Kidney capillary endothelial cell (primary cell): ENCODE data around the gene OR5H15.
"Not testable (repeated sequence)": the region's sequence is repeated elsewhere in the genome, so short reads cannot be mapped to it uniquely, and the experiment has no call there.

Experiments
- DNase-seq: peaks from one replicate; pipeline ENCODE4 v3.0.0-alpha.2; 2018; ENCODE audit warnings: low spot score

The OR5H15 gene

DNA sequence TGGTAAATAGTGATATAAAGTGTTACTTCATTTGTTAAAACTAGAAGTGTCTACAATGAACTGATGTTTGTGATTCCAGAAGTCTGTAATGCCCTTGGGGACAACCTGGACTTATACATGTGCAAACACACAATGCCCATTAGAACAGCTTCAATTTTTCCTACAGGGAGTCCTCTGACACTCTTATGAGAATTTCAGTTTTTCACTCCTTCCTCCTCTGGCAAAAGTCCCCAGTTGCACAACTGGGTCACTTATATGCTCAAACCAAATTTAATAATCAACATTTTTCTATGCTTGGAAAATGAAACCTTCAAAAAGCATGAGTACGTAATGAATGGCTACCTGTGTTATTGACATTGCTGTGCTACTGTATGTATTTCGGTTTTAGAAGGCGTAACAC lies at the start of gene OR5H15:
TSS of gene OR5H15 (plus strand) at position 301 of the 400 bp plus-strand sequence. CDS start 2,004 bp downstream, outside the sequence.
- DNase-seq: no peak

DNA sequence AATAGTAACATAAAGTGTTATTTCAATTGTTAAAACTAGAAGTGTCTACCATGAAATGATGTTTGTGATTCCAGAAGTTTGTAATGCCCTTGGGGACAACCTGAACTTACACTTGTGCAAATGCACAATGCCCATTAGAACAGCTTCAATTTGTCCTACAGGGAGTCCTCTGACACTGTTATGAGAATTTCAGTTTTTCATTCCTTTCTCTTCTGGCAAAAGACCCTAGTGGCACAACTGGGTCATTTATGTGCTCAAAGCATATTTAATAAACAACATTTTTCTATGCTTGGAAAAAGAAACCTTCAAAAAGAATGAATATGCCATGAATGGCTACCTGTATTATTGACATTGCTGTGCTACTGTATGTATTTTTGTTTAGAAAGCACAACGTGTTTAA lies 36.1 kb upstream of the OR5H15 start, which contains the start of gene OR5H1:
TSS of gene OR5H1 (plus strand) at position 301 of the 400 bp plus-strand sequence. CDS start 1,977 bp downstream, outside the sequence.
- DNase-seq: no peak

DNA sequence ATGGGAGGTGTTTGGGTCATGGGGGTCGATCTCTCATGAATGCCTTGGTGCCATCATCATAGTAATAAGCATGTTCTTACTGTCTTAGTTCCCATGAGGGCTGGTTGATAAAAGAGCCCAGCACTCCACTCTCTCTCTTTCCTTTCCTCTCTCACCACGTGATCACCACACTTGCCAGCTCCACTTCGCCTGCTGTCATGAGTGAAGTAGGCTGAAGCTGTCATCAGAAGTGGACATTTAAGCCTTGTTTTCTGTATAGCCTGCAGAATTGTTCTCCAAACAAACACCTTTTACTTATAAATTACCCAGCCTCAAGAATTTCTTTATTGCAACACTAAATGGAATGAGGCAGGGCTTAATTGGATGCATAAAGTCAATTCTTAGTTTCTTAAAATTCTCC lies 29.9 kb upstream of the OR5H15 start:
- DNase-seq: no peak

DNA sequence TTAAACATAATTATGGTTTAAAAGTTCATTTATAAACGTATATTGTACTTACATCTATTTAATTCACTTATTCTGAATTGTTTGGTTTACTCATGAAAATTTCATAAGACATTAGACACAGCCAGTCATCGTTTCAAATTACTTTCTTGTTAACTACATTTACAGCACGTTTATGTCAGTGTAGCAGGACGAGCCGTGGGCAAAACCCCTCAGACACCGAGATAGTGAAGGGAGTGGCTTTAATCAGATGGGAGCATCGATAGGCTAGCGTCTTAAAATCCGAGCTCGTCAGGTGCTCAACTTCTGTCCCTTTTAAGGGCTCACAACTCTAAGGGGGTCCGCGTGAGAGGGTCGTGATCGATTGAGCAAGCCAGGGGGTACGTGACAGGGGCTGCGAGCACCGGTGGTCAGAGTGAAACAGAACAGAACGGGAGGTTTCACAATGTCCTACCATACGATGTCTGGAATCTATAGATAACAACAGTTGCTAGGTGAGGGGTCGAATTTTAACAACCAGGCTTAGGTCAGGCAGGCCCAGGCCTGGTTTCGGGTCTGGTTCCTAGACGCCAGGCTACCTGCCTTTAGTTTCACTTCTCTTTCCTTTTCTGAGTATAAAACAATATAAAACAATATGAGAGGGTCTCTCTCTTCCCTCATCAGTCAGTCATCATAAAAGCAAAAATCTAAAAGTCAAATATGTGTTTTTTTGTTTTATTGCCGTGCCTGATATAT lies 28.5 kb upstream of the OR5H15 start:
- DNase-seq: not testable (repeated sequence)

DNA sequence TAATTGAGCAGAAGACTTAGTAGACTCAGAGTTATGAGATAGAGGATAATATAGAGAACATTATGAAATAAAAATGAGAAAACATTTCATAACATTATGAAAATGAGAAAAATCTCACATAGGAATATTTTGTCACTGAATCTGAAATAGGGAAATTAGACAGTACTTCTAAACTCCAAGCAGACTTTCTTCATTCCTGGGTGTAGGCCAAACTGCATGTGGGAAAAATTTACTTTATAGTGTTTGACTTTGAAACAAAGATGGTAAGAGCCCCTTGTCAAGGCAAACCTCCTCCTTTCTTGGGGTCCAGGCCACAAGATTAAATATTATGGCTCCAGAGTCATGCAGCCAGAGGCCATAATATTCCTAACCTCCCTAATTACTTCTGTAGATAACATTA lies 26.0 kb upstream of the OR5H15 start:
- DNase-seq: no peak

- DNase-seq: no peak
These were observed 19.3 kb upstream of the OR5H15 start, which contains the start of gene OR5H14 for GRCh38 chr3:98147179-98147578. Gene OR5H14 (plus strand): TSS chr3:98147479. CDS start chr3:98149386, 1,907 bp downstream.

DNA sequence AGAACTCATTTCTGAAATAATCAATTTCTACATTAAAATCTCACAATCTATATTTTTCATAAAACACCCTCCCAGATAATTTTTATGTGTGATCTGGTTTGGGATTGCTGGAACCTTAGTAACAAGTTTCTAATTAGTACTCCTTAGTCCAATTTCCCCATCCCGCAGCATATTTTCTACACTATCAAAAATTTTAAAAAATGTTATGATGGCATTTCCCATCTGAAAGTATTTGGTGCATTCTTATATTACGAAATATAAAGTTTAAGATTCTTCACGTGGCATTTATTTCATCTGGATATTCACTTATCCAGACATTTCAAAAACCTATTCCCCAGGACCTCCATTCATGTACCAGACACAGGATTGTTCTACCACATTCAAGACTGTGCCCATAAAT lies 17.7 kb upstream of the OR5H15 start:
- no peak for DNase-seq

GRCh38 chr3:98149456-98149855 lies 17.0 kb upstream of the OR5H15 start:
- not testable (repeated sequence) for DNase-seq

GRCh38 chr3:98151241-98151640 lies 15.3 kb upstream of the OR5H15 start:
- no peak for DNase-seq

- no peak for DNase-seq
These were observed 4.6 kb downstream of the OR5H15 start for GRCh38 chr3:98171071-98171470.

DNA sequence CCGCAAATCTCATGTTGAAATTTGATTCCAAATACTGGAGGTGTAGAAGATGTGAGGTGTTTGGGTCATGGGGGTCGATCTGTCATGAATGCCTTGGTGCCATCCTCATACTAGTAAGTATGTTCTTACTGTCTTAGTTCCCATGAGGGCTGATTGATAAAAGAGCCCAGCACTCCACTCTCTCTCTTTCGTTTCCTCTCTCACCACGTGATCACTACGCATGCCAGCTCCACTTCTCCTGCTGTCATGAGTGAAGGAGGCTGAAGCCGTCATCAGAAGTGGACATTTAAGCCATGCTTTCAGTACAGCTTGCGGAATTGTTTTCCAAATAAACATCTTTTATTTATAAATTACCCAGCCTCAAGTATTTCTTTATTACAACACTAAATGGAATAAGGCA lies 6.1 kb downstream of the OR5H15 start:
- no peak for DNase-seq

DNA sequence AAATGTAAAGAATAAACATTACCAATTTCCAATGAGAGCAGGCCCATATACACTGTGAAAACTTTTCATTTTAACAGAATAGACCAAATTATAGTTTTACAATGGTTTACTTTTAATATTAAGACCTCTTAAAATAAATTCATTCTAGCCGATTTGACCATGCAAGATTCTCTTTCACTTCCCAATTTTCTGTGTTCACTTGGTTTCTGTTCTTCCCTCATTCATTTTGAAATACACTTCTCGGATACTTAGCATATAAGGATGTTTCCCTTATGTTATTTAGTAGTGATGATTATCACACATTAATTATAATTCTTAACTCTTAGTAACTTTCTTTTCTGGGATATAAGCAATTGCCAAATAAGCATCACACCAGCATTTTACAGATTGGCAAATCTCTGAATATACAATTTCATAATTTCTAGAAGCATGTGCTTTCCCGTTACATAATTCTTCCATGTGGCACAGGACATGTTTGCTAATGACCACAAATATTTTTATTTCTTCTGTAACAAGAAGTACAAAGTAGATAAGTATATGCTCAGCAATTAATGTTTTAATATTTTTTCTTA lies 13.9 kb downstream of the OR5H15 start:
- DNase-seq: no peak

DNA sequence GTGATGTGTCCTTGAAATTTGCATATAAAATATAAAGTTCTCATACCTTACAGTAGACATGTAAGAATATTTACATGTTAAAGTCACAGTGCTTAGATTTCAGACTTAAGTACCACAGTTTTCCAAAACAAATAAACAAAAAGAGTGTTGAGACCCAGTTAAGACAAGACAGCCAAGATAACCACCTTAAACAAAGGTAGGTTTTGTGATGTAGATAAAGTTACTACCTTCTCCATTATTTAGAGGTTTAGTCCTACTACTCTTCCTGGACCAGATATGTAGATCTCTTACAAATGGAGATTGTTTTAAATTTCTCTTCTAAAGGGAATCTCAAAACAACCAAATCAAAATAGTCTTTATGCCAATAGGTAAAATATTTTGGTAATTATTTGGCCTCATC lies 15.7 kb downstream of the OR5H15 start:
- no peak for DNase-seq

GRCh38 chr3:98185180-98185579 lies 18.7 kb downstream of the OR5H15 start:
- no peak for DNase-seq

DNA sequence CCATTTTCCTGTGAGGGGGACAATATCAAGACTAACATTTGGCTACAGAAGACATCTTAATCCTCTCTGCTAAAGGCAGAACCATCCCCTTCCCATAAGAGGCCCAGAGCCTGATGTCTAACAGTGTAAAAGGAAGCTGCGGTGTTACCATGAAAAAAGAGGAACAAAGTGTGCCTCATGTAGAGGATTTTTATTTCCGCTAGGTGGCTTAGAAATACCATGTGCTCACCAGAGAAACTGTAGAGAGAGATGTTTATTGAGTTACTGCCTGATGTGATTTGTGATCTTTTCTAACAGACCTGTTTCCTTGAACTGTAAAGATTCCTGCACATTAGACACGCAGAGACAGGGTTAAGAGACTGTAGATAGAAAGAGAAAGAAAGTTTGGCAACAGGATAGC lies 22.0 kb downstream of the OR5H15 start:
- DNase-seq: no peak

GRCh38 chr3:98190911-98191310 lies 24.4 kb downstream of the OR5H15 start:
- not testable (repeated sequence) for DNase-seq

GRCh38 chr3:98196293-98196692 lies 29.8 kb downstream of the OR5H15 start:
- not testable (repeated sequence) for DNase-seq

DNA sequence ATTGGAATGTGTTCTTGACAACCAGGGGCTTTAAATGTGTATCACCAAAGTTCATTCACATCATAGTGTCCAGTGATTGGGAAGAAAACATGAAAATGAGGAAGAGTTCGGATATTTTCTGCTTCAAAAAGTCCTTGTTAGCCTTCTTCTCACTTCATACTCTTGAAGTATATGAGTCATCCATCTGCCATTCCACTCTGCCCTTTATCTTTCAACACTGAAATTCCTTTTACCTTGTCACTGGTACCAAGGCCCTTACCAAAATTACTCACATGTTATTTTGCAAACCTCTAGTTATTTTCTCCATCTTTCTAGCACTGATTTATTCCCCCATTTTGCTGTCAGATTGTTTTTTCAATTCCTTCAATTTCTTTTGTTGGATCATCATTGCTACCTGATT lies 32.5 kb downstream of the OR5H15 start:
- DNase-seq: no peak

- no peak for DNase-seq
These were observed 42.7 kb downstream of the OR5H15 start for GRCh38 chr3:98209244-98209643.

DNA sequence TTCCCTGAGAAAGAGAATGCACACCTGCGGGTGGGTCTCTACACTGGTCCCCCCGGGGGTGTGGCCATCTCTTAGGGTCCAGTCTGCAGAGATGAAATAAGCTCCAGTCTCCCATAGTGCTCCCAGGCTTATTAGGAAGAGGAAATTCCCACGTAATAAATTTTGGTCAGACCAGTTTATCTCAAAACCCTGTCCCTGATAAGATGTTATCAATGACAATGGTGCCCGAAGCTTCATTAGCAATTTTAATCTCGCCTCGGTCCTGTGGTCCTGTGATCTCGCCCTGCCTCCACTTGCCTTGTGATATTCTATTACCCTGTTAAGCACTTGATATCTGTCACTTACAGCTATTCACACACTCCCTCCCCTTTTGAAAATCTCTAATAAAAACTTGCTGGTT lies 46.8 kb downstream of the OR5H15 start:
- no peak for DNase-seq

GRCh38 chr3:98215051-98215450 lies 48.6 kb downstream of the OR5H15 start:
- DNase-seq: no peak
